Adipocyte (in vitro differentiated cells): ENCODE data around the gene UBE2J1.

ENCODE experiments used
- DNase-seq: peaks from one replicate; pipeline ENCODE4 v3.0.0-alpha.2; 2015; ENCODE audit warnings: low read depth
- H3K27me3 ChIP-seq: replicated peaks from 2 replicates; pipeline ENCODE4 v1.7.0; 2013; ENCODE audit warnings: mild to moderate bottlenecking, low read length, moderate library complexity; ENCODE audit not compliant: control insufficient read depth, insufficient read depth
- H3K36me3 ChIP-seq: 2 replicates; pipeline ENCODE4 v1.7.0; 2013; ENCODE audit warnings: low read length, mild to moderate bottlenecking, moderate library complexity; ENCODE audit not compliant: control insufficient read depth, insufficient read depth, severe bottlenecking
- H3K4me1 ChIP-seq: 2 replicates; pipeline ENCODE4 v1.7.0; 2013; ENCODE audit warnings: mild to moderate bottlenecking, low read length, moderate library complexity; ENCODE audit not compliant: control insufficient read depth, insufficient read depth
- H3K4me3 ChIP-seq: 2 replicates; pipeline ENCODE4 v1.7.0; 2013; ENCODE audit warnings: mild to moderate bottlenecking, low read length, moderate library complexity
- H3K9ac ChIP-seq: 2 replicates; pipeline ENCODE4 v1.7.0; 2013; ENCODE audit warnings: mild to moderate bottlenecking, low read length, moderate library complexity
- H3K9me3 ChIP-seq: 2 replicates; pipeline ENCODE4 v1.7.0; 2013; ENCODE audit warnings: mild to moderate bottlenecking, low read length, moderate library complexity; ENCODE audit not compliant: control insufficient read depth

The UBE2J1 gene

DNA sequence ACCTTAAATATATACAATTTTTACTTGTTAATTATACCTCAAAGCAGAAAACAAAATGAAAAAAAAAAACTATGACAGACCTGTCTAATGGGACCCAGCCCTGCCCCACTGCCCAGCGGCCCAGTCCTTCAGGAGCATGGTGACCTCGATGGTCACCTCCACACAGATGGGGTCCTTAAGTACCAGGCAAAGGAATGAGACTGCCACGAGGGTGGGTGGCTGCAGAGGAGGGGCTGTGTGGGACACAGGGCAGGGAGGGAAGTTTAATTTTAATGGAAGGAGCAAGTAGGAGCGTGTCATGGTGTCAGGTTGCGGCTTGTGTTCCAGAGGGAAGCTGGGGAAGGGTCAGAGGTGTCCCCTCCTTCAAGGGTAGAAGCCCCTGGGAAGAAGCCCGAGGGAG lies 66.0 kb downstream of the UBE2J1 start:
- Histone ChIP-seq H3K4me3 (no peak overlapping the region), H3K4me1 (no peaks in the 10 kb centered on the region), H3K9me3 (peaks cover 4% of the 10 kb centered on the region), H3K27me3 (peaks cover 10% of the 10 kb centered on the region), H3K9ac (no peak overlapping the region), H3K36me3 (no peaks in the 10 kb centered on the region)
- DNase-seq, result no peak

DNA sequence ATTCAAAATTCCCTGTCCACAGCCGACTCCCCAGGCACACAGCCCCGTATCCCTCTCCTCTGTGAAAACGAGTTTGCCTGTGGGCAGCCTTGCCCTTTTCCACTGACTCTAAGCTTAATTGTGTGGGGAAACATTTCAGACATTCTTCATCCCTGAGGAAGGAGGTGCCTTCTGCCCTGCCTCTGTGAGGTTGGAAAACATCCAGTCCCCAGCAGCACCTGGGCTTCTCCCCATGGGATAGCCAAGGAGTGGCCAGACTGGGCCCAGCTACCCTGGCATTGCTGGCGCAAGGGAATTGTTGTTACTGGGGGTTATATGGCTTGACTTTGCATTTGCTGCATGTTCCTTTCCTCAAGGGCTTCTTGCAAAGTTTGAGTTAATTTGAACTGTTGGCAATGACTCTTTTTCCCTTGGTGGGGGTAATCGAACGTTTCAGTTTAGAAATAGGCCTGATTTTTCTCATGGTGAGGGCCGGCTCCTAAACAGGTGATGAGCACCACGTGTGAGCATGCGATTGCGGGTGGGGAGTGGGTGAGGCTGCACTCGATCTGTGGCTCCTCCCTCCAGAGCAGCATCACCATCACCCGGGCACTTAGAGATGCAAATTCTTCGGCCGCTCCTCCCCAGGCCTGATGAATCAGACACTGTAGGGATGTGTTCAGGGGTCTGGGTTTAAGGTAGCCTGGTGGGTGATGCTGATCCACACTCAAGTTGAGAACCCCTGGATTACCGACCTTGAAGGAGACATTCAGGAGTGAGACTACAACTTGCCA lies 67.4 kb downstream of the UBE2J1 start:
- H3K27me3 ChIP-seq, result peaks cover 7% of the 10 kb centered on the region
- H3K9me3 ChIP-seq, result peaks cover 4% of the 10 kb centered on the region
- H3K4me1 ChIP-seq, result no peaks in the 10 kb centered on the region
- H3K36me3 ChIP-seq, result no peaks in the 10 kb centered on the region
- DNase-seq, result no peak
- no peak overlapping the region for H3K9ac ChIP-seq
- H3K4me3 ChIP-seq, result no peak overlapping the region

DNA sequence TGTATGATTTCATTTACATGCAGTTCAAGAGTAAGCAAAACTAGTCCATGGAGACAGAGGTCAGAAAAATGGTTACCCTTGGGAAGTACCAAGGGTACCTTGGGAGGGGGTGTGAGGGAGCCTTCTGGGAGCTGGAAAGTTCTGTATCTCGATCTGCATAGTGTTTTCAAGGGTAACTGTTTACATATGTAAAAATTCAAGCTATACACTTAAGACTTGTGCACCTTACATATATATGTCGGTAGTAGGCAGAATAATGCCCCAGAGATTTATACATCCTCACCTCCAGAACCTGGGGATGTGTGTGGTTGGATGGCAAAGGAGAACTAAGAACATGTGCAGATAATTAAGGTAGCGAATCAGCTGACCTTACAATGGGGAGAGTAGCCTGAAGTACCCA lies 68.4 kb downstream of the UBE2J1 start:
- no peak for DNase-seq
- Histone ChIP-seq H3K4me1 (no peaks in the 10 kb centered on the region), H3K27me3 (peaks cover 7% of the 10 kb centered on the region), H3K9ac (no peak overlapping the region), H3K36me3 (no peaks in the 10 kb centered on the region), H3K4me3 (no peak overlapping the region), H3K9me3 (no peaks in the 10 kb centered on the region)

DNA sequence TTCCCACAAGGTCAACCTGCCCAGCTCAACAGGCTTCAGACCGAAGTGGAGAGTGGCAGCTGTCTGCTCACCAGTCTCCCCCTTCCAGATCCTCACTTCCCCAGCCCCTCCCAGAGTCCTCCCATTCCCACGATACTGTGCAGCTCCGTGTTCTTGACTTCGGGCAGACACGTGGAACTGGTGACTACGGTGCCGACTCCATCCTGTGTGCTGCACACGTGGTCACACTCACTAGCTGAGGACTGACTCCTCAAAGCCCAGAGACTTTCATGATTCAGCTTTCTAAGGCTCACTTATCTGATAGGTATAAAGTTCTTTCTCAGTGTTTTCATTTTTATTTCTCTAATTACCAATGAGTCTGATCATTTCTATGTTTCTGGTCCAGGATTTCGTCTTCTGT lies 69.8 kb downstream of the UBE2J1 start:
- H3K9me3 ChIP-seq, result no peaks in the 10 kb centered on the region
- no peak overlapping the region for H3K4me3 ChIP-seq
- H3K36me3 ChIP-seq, result no peaks in the 10 kb centered on the region
- peaks cover 6% of the 10 kb centered on the region for H3K27me3 ChIP-seq
- H3K4me1 ChIP-seq, result no peaks in the 10 kb centered on the region
- H3K9ac ChIP-seq, result no peak overlapping the region
- DNase-seq, result no peak

DNA sequence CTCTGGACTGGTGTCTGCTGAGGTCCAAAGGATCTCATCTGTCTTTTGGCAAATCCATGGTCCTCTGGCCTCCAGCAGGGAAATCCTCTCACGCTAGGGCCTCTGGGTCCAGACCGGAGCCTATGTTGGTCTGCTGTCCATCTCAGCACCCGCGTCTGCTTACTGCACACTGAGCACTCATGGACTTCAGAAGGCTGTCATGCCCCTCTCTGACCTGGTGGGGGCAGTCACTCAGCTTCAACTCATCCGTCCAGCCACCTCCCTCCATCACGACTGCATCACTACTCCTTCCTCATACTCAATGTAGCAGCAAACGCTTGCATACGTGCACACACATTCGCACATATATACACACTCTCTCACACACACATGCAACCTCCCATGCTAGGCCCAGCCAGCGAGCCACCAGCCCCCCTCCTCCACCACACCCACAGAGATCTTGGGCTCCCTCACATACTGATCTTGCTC lies 70.7 kb downstream of the UBE2J1 start:
- H3K9me3 ChIP-seq, result no peaks in the 10 kb centered on the region
- no peak overlapping the region for H3K4me3 ChIP-seq
- no peaks in the 10 kb centered on the region for H3K36me3 ChIP-seq
- no peak overlapping the region for H3K9ac ChIP-seq
- no peaks in the 10 kb centered on the region for H3K4me1 ChIP-seq
- peaks cover 6% of the 10 kb centered on the region for H3K27me3 ChIP-seq
- DNase-seq, result no peak

DNA sequence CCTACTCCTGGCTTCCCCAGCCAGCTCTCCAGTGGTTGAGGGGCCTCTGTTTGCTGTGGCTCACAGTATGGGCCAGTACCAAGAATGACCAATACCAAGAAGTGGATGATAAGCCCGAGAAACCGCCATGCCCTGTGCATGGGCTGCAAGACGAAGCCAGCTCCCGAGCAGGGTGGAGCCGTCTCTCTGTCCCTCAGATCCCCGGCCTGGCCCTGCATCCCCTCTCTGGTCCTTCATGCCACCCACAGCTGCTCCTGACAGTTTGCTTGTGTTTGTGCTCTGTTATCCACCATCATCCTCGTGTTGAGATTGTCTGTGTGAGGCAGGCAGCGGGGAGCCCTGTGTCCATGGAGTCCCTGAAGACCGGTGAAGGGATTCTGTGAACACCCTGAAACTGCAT lies 73.6 kb downstream of the UBE2J1 start:
- Histone ChIP-seq H3K27me3 (peaks cover 3% of the 10 kb centered on the region), H3K9me3 (no peaks in the 10 kb centered on the region), H3K36me3 (no peaks in the 10 kb centered on the region), H3K9ac (no peak overlapping the region), H3K4me1 (no peaks in the 10 kb centered on the region), H3K4me3 (no peak overlapping the region)
- DNase-seq, result no peak
